Liver (tissue), 3 donors: ENCODE measurements around the gene NKD1.

ENCODE experiments used
- CTCF ChIP-seq: fragments of 150-350 bp; IDR thresholded peaks from 2 replicates; pipeline ENCODE4 v1.5.1; 2017; ENCODE audit warnings: improper control_type of control experiment, low read depth, low read length; ENCODE audit not compliant: missing input control
- MAX ChIP-seq: IDR thresholded peaks from 2 replicates; pipeline ENCODE4 v1.6.1; 2016; ENCODE audit warnings: antibody characterized with exemption
- RAD21 ChIP-seq, 2 donors: IDR thresholded peaks; 2 replicates each; pipeline ENCODE4 v1.6.1; 2016; ENCODE audit warnings: antibody characterized with exemption in 2 of 2, mild to moderate bottlenecking in 2 of 2
- TAF1 ChIP-seq: conservative IDR thresholded peaks from 2 replicates; pipeline ENCODE4 v1.6.1; 2016; ENCODE audit warnings: antibody characterized with exemption, mild to moderate bottlenecking
- ZBTB33 ChIP-seq: IDR thresholded peaks from 2 replicates; pipeline ENCODE4 v1.6.1; 2016; ENCODE audit warnings: antibody characterized with exemption
- donor health status: healthy.
- donor health status: healthy.

- TF ChIP-seq ZBTB33 (no peak), TAF1 (no peak), MAX (no peak), CTCF (no peak), RAD21 (IDR thresholded peaks at IDR 0.05) (no peak)
These were observed 47.9 kb upstream of the NKD1 start for GRCh38 chr16:50500171-50500874.
